Activated T-cell treated with anti-CD3 and anti-CD28 coated beads, Interleukin-2, amount 50 U/mL, for 24 hours (primary cell): ENCODE data around the gene SLC38A11.
"Not testable (repeated sequence)": the region's sequence is repeated elsewhere in the genome, so short reads cannot be mapped to it uniquely, and the experiment has no call there.

ENCODE experiments used
- DNase-seq: peaks from one replicate; pipeline ENCODE4 v3.0.0-alpha.2; 2020
- H3K27ac Mint-ChIP-seq: 2 replicates; pipeline ENCODE4 v1.8.0; 2020; ENCODE audit warnings: mild to moderate bottlenecking, mixed read lengths
- H3K27me3 Mint-ChIP-seq: 2 replicates; pipeline ENCODE4 v1.8.0; 2020; ENCODE audit warnings: mixed read lengths
- H3K36me3 Mint-ChIP-seq: 2 replicates; pipeline ENCODE4 v1.8.0; 2020; ENCODE audit warnings: low read depth, mixed read lengths
- H3K4me1 Mint-ChIP-seq: 2 replicates; pipeline ENCODE4 v1.8.0; 2020; ENCODE audit warnings: low read depth, mixed read lengths
- H3K4me3 Mint-ChIP-seq: 2 replicates; pipeline ENCODE4 v1.8.0; 2020; ENCODE audit warnings: mild to moderate bottlenecking, moderate library complexity, mixed read lengths
- H3K9me3 Mint-ChIP-seq: 2 replicates; pipeline ENCODE4 v1.8.0; 2020; ENCODE audit warnings: mixed read lengths

SLC38A11 gene

DNA sequence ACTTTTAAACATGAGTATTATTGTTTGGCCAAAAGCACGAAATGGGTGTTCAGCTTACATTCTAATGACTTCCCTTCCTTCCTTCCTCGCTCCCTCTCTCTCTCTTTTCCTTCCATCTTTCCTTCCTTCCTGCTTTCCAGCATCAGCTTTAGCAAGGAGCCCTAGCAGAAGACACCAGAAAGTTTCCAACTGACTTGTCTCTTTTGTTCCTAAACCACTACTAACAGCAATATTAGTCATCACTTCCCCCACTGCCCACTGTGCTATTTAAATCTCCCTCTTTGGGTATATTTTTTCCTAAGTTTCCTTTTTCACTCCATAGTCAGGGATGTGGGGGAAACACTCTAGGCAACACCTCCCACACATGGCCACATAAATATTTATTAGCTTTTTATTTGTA lies 25.4 kb upstream of the SLC38A11 start:
- H3K4me1 Mint-ChIP-seq, H3K27ac Mint-ChIP-seq, H3K4me3 Mint-ChIP-seq, H3K27me3 Mint-ChIP-seq, H3K9me3 Mint-ChIP-seq, DNase-seq, H3K36me3 Mint-ChIP-seq: not testable (repeated sequence)

GRCh38 chr2:164979113-164979512 lies 23.8 kb upstream of the SLC38A11 start:
- Mint-ChIP-seq H3K27ac (no peak overlapping the region), H3K27me3 (no peaks in the 10 kb centered on the region), H3K36me3 (no peaks in the 10 kb centered on the region)

DNA sequence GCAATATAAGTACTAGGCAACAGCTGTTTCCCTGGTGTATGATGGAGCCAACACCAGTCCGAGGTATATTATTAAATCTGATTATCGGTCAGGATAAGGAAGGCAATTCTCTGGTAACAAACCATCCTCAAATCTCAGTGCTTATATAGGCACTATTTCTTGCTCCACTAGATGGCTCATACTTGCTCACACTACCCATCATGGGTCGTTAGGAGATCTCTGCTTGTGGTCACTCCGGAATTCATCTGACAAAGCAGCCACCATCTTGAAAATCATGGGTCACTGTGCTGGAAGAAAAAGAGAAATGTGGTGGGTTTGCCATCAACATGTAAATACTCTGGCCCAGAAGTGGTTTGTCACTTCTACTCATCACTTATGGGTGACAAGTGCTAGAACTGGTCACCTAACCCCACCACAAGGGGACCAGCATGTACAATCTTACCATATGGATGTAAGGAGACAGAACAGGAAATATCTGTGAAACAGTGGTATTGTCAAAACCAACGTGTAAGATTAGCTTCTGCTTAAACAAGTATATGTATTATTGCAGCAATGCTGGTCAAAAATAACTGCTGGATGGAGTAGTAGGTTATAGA lies 21.6 kb upstream of the SLC38A11 start:
- H3K36me3 Mint-ChIP-seq, H3K4me3 Mint-ChIP-seq: not testable (repeated sequence)

More at GRCh38 chr2:164979113-164979512, 23.8 kb upstream of the SLC38A11 start:
- H3K9me3 Mint-ChIP-seq = no peaks in the 10 kb centered on the region
- H3K4me1 Mint-ChIP-seq = peaks cover 13% of the 10 kb centered on the region
- no peak for DNase-seq
- no peak overlapping the region for H3K4me3 Mint-ChIP-seq

DNA sequence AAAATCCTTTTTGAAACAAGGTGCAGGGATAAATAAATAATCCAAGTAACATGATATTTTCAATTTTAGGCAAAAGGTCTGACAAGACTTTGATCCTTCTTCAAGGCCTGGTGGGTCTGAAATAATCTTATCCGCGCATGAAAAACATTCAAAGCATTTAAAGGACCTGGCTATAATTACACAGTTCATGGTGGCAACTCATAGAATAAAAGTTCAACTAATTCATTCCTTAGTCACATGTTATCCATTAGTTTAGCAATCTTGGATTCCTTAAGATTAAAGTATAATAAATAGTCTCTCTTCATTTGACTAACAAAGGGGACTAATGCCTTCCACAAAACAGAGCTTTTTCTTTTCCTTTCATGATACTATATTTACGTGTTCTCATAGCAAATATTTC lies 21.0 kb upstream of the SLC38A11 start:
- H3K9me3 Mint-ChIP-seq = no peaks in the 10 kb centered on the region
- no peak overlapping the region for H3K27ac Mint-ChIP-seq
- H3K36me3 Mint-ChIP-seq = no peaks in the 10 kb centered on the region
- H3K4me3 Mint-ChIP-seq = no peak overlapping the region
- H3K4me1 Mint-ChIP-seq = peaks cover 13% of the 10 kb centered on the region
- H3K27me3 Mint-ChIP-seq = no peaks in the 10 kb centered on the region
- DNase-seq = no peak

More for the DNA sequence above, 21.6 kb upstream of the SLC38A11 start:
- H3K27ac Mint-ChIP-seq, DNase-seq, H3K27me3 Mint-ChIP-seq, H3K9me3 Mint-ChIP-seq: not testable (repeated sequence)
- peaks cover 13% of the 10 kb centered on the region for H3K4me1 Mint-ChIP-seq

GRCh38 chr2:164975891-164976290 lies 20.6 kb upstream of the SLC38A11 start:
- Mint-ChIP-seq H3K4me3 (no peak overlapping the region), H3K9me3 (no peaks in the 10 kb centered on the region), H3K27me3 (no peaks in the 10 kb centered on the region), H3K36me3 (no peaks in the 10 kb centered on the region), H3K4me1 (peaks cover 10% of the 10 kb centered on the region), H3K27ac (no peak overlapping the region)
- DNase-seq = no peak

- no peaks in the 10 kb centered on the region for H3K36me3 Mint-ChIP-seq
- DNase-seq = no peak
- peaks cover 7% of the 10 kb centered on the region for H3K4me1 Mint-ChIP-seq
- H3K27ac Mint-ChIP-seq = no peak overlapping the region
- no peaks in the 10 kb centered on the region for H3K9me3 Mint-ChIP-seq
- no peaks in the 10 kb centered on the region for H3K27me3 Mint-ChIP-seq
- no peak overlapping the region for H3K4me3 Mint-ChIP-seq
Measured at GRCh38 chr2:164974221-164974620, 18.9 kb upstream of the SLC38A11 start.

DNA sequence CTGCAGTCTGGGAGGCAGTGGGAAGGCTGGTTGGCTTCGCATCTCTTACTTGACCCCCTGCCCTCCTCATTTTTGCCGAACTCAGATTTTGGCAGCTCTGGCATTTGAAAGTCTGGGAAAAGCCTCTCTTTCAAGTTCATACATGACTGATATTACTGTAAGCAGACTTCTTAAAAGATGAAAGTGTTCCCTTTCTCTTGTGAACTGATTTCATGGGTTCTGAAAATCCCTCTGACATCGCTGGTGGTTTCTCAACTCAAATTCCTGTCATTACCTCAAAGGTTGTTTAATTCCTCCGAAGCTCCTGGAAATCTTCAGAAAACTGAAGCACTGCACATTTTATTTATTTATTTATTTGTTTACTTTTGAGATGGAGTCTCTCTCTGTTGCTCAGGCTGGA lies 16.9 kb upstream of the SLC38A11 start:
- no peak overlapping the region for H3K4me3 Mint-ChIP-seq
- no peak overlapping the region for H3K27ac Mint-ChIP-seq
- H3K4me1 Mint-ChIP-seq = peaks cover 7% of the 10 kb centered on the region
- no peaks in the 10 kb centered on the region for H3K36me3 Mint-ChIP-seq
- H3K27me3 Mint-ChIP-seq = no peaks in the 10 kb centered on the region
- no peak for DNase-seq
- no peaks in the 10 kb centered on the region for H3K9me3 Mint-ChIP-seq

GRCh38 chr2:164969909-164970690 lies 14.8 kb upstream of the SLC38A11 start:
- H3K27ac Mint-ChIP-seq = no peak overlapping the region
- no peak for DNase-seq
- peaks cover 7% of the 10 kb centered on the region for H3K4me1 Mint-ChIP-seq
- no peaks in the 10 kb centered on the region for H3K27me3 Mint-ChIP-seq
- H3K36me3 Mint-ChIP-seq = no peaks in the 10 kb centered on the region
- no peak overlapping the region for H3K4me3 Mint-ChIP-seq
- no peaks in the 10 kb centered on the region for H3K9me3 Mint-ChIP-seq

GRCh38 chr2:164967781-164968228 lies 12.5 kb upstream of the SLC38A11 start:
- H3K27ac Mint-ChIP-seq = no peak overlapping the region
- no peaks in the 10 kb centered on the region for H3K36me3 Mint-ChIP-seq
- no peaks in the 10 kb centered on the region for H3K4me1 Mint-ChIP-seq

DNA sequence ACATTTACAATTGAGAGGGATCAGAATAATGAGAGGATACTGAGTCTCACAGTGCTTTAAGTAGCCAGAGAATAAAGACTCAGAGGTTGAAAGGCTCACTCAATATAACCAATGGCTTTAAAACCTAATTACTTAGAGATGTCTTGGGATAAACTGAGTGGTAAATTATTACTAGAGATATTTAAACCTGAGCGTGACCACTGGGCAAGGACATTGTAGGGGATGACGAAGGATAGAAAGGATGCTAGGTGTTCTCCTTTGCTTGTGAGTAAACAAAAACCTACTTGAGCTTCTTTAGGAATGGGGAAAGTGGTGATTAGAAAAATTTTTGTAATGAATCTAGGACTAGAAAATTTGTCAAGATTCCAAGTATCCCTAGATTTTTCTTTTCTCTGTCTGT lies 12.0 kb upstream of the SLC38A11 start:
- no peaks in the 10 kb centered on the region for H3K27me3 Mint-ChIP-seq

More at GRCh38 chr2:164967781-164968228, 12.5 kb upstream of the SLC38A11 start:
- Mint-ChIP-seq H3K27me3 (no peaks in the 10 kb centered on the region), H3K9me3 (no peaks in the 10 kb centered on the region), H3K4me3 (no peak overlapping the region)
- DNase-seq = no peak

GRCh38 chr2:164964700-164965099 lies 9.4 kb upstream of the SLC38A11 start:
- no peak overlapping the region for H3K27ac Mint-ChIP-seq
- no peak for DNase-seq
- H3K9me3 Mint-ChIP-seq = no peaks in the 10 kb centered on the region
- H3K4me3 Mint-ChIP-seq = no peak overlapping the region
- H3K36me3 Mint-ChIP-seq = no peaks in the 10 kb centered on the region
- H3K4me1 Mint-ChIP-seq = no peaks in the 10 kb centered on the region
- H3K27me3 Mint-ChIP-seq = no peaks in the 10 kb centered on the region

More for the DNA sequence above, 12.0 kb upstream of the SLC38A11 start:
- DNase-seq = no peak
- Mint-ChIP-seq H3K9me3 (no peaks in the 10 kb centered on the region), H3K36me3 (no peaks in the 10 kb centered on the region), H3K27ac (no peak overlapping the region), H3K4me1 (no peaks in the 10 kb centered on the region), H3K4me3 (no peak overlapping the region)

DNA sequence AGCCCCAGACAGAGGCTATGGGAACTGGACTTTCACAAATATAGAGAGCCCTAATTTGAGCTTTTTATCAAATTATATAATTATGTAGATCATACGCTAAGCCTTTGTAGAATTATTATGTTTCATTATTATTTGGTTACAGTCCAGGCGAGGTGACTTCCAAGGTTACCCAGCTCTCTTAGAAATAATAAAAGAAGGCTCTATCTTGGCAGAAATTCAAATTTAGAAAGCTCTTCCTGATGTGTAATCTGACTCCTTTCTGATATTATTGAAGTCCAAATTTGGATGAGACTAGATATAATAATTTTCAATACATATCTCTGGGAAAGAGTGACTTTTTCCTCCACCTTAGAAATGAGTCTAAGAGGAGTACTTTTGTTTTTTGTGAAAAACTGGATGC lies 4.8 kb upstream of the SLC38A11 start:
- DNase-seq = no peak
- H3K27me3 Mint-ChIP-seq = peaks cover 5% of the 10 kb centered on the region
- H3K36me3 Mint-ChIP-seq = no peaks in the 10 kb centered on the region
- no peak overlapping the region for H3K4me3 Mint-ChIP-seq
- H3K27ac Mint-ChIP-seq = no peak overlapping the region
- peaks cover 2% of the 10 kb centered on the region for H3K4me1 Mint-ChIP-seq
- no peaks in the 10 kb centered on the region for H3K9me3 Mint-ChIP-seq

GRCh38 chr2:164954186-164954585 lies 1.1 kb downstream of the SLC38A11 start:
- H3K4me1 Mint-ChIP-seq = peaks cover 5% of the 10 kb centered on the region
- H3K27me3 Mint-ChIP-seq = peaks cover 23% of the 10 kb centered on the region
- H3K27ac Mint-ChIP-seq = no peak overlapping the region
- H3K4me3 Mint-ChIP-seq = no peak overlapping the region
- H3K9me3 Mint-ChIP-seq = no peaks in the 10 kb centered on the region
- H3K36me3 Mint-ChIP-seq = no peaks in the 10 kb centered on the region
- no peak for DNase-seq

- DNase-seq = no peak
- H3K4me1 Mint-ChIP-seq = peaks cover 5% of the 10 kb centered on the region
- no peaks in the 10 kb centered on the region for H3K9me3 Mint-ChIP-seq
- H3K36me3 Mint-ChIP-seq = no peaks in the 10 kb centered on the region
- H3K27me3 Mint-ChIP-seq = peaks cover 23% of the 10 kb centered on the region
- no peak overlapping the region for H3K4me3 Mint-ChIP-seq
- H3K27ac Mint-ChIP-seq = no peak overlapping the region
Measured at GRCh38 chr2:164953279-164953678, 2.0 kb downstream of the SLC38A11 start.

GRCh38 chr2:164952057-164952702 lies 3.1 kb downstream of the SLC38A11 start:
- Mint-ChIP-seq H3K27me3 (peaks cover 23% of the 10 kb centered on the region), H3K27ac (no peak overlapping the region), H3K4me1 (peaks cover 5% of the 10 kb centered on the region), H3K9me3 (no peaks in the 10 kb centered on the region), H3K4me3 (no peak overlapping the region), H3K36me3 (no peaks in the 10 kb centered on the region)
- no peak for DNase-seq
